Omental fat pad (tissue), 4 donors: Measurements from ENCODE around the gene ABHD4. TPM values are rescaled to one million over a fixed set of nuclear protein-coding genes. Genes with fewer than 3 reads are reported as not detected.

ENCODE experiments used
- ATAC-seq: fragments of 150-250 bp; one replicate; pipeline ENCODE4 v1.9.1; 2016; ENCODE audit warnings: mild to moderate bottlenecking, moderate library complexity; ENCODE audit not compliant: low FRiP score
- DNase-seq: peaks from one replicate; pipeline ENCODE4 v3.0.0-alpha.2; 2019; ENCODE audit warnings: low spot score
- CTCF ChIP-seq, 3 donors: fragments of 450-650 bp; IDR thresholded peaks; one replicate each; pipeline ENCODE4 v1.5.1; 2016 to 2017; ENCODE audit warnings: antibody characterized with exemption in 3 of 3, mild to moderate bottlenecking in 3 of 3, moderate library complexity in 2 of 3
- total RNA-seq, 4 donors: library from RNA; depleted of rRNA; stranded (reverse); fragments of >200 nt; gene quantifications; one replicate each; pipeline ENCODE4 v1.1.0, GENCODE V29; 2016

Gene ABHD4
- total RNA-seq, 4 donors from 2014 or later: 14.9 to 33.5 (median 21.1) TPM

- no peak for TF ChIP-seq CTCF (IDR thresholded peaks at IDR 0.05)
- no peak for ATAC-seq
- DNase-seq: no peak
These were observed 53.5 kb downstream of the ABHD4 start for GRCh38 chr14:22651586-22651985.

DNA sequence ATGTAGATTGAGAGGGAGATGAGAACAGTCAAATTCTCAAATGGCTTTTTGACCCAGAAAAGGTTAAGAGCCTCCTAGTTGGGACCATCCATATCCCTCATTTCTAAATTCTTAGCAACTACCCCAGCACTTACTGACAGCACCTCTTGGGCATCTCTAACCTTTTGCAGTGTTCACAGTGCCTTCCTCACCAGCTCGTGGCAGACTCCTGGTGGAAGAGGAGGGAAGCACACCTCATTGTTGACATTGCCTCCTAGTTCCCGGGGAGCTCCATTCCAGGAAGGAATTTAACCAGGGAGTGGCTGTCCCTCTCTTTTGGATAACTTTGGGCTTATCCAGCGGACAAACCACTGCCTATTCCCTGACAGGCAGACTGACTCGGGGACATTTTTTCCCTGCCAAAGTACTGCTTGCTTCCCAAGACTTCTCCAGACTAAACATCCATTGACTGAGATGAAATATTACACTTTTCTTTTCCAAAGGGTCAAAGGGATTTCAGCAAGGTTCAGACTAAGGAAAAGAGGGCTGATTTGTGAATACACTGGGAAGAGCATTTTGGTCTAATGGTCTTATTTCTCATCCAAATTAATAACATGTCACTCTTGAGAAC lies 55.0 kb downstream of the ABHD4 start:
- peak; percentile 35 for DNase-seq
- peak in 1 of 3 donors; percentile 36 for TF ChIP-seq CTCF (IDR thresholded peaks at IDR 0.05)

DNA sequence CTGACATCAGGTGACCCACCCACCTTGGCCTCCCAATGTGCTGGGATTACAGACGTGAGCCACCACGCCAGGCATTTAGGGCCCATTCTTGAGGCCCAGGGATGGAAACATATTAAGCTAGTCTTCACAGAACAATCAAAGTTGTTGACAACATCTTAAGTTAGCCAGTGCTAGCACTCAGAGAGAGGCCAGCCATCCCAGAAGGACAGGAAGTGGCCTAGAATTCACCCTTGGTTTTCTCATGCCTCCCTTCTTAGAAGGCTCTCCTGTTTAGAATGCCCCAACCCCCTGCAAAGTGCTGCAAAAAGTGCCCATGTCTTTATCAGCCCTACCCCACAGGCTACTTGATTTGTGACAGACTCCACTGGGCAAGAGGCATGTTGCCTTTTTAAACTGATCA lies 58.1 kb downstream of the ABHD4 start:
- TF ChIP-seq CTCF (IDR thresholded peaks at IDR 0.05): no peak
- DNase-seq (no peak), ATAC-seq (no peak)

More for the DNA sequence above, 55.0 kb downstream of the ABHD4 start:
- peak; percentile 80 for ATAC-seq

DNA sequence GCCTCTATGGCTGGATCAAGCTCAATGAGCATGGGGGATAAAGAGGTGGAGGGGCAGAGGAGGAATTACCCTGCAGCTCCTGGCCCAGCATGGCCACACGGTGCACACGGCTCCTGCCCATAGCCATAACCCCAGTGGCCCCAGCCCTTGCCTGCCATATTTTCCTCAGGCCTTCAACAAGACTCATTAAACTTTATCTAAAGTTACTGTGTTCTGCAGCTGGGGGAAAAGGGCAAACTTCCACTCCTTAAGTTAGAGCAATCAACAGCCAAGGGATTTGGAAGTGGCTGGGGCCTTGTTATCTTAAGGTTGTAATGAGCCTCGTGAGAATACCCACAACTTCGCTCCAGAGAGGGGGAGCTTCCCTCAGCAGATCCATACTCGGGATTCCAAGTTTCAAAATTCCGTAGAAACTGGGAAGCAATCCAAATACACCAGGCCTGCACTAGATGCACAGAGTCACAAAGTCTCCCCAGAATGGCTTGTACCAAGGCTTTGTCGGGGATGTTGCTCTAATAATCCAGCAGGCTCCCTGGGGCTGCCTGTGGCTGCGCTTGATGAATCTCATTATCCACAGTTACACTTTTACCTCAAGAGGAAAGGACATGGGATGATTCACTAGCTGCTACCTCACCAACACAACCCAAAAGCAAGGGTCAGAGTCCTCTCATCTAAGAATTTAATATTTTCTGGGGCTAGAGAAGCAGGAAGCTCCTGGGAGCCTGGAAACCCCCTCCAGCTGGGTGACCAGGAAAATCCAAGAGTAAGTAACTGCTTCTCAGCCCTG lies 59.0 kb downstream of the ABHD4 start:
- no peak for ATAC-seq
- no peak for TF ChIP-seq CTCF (IDR thresholded peaks at IDR 0.05)

GRCh38 chr14:22657861-22658260 lies 59.8 kb downstream of the ABHD4 start:
- ATAC-seq (no peak), DNase-seq (no peak)
- TF ChIP-seq CTCF (IDR thresholded peaks at IDR 0.05): no peak

More for the DNA sequence above, 59.0 kb downstream of the ABHD4 start:
- no peak for DNase-seq

DNA sequence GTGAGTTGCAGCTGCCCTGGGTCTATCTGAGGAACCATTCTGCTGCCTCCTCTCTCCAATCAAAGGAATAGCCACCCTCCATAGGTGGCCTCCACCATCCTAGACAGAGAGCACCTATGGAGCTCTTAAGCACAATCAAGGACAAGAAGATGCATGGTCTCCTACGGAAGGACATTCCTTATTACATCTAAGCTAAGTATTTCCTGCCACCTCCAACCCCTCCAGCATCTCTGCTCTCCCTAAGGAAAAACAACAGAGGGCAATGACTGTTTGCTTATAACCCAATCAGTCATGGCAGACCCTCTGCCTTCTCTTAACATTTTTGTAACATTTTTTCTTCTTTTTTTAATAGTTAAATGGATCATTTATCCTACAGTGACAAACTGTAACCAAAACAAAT lies 60.8 kb downstream of the ABHD4 start:
- no peak for TF ChIP-seq CTCF (IDR thresholded peaks at IDR 0.05)
- ATAC-seq (no peak), DNase-seq (no peak)

DNA sequence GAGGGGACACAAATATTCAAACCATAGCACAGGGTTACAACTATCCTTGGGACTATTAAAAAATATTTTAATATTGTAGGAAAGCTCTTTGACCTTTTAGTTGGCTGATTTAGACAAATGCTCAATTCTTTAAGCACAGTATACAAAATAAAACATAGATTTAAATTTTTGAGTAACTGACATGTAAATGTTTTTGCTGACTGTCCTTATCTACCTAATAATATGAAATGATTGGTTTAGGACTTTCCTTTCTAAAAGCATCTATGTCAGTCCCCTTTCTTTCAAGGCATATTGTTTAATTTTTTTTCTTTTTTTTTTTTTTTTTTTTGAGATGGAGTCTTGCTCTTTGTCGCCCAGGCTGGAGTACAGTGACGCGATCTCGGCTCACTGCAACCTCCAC lies 62.6 kb downstream of the ABHD4 start:
- no peak for DNase-seq
- no peak for TF ChIP-seq CTCF (IDR thresholded peaks at IDR 0.05)
- ATAC-seq: no peak
